ENCODE results near the gene LRRC74A.

GRCh38 chr14:76786601-76787000, 39.6 kb upstream of the LRRC74A start:
- TF ChIP-seq ESRRG (CRISPR knock-in tag; IDR thresholded peaks at IDR 0.05) = no peak
- no peak for TF ChIP-seq PATZ1 (CRISPR knock-in tag; IDR thresholded peaks at IDR 0.05; ENCODE audit: borderline replicate concordance)

All from SK-N-SH treated with all-trans-retinoic acid at 6 μM for 48 hours (cell line).